ENCODE results near the gene BEND6.

Gene BEND6

GRCh38 chr6:56956491-56956890 lies 1.6 kb downstream of the BEND6 start:
- H3K27me3 ChIP-seq (ENCODE audit: control insufficient read depth, low read length): peaks cover 60% of the 10 kb centered on the region
- no peaks in the 10 kb centered on the region for H3K9me3 ChIP-seq (ENCODE audit: control insufficient read depth, insufficient read depth, low read length)
- no peak overlapping the region for H3K4me3 ChIP-seq (ENCODE audit: low read length)
- no peaks in the 10 kb centered on the region for H3K79me2 ChIP-seq (ENCODE audit: control insufficient read depth, low read length)
- no peaks in the 10 kb centered on the region for H3K9me2 ChIP-seq (replicated peaks; ENCODE audit: control insufficient read depth, low read length)
- peaks cover 13% of the 10 kb centered on the region for H3K4me1 ChIP-seq (ENCODE audit: control insufficient read depth, low read length)
- H3F3A ChIP-seq (ENCODE audit: control insufficient read depth, insufficient read depth): no peaks in the 10 kb centered on the region
- H3K27ac ChIP-seq (ENCODE audit: low read depth, low read length): no peak overlapping the region
- no peak for TF ChIP-seq CTCF (IDR thresholded peaks at IDR 0.05; ENCODE audit: low read depth, low read length, poor library complexity, severe bottlenecking)
- H3K36me3 ChIP-seq (ENCODE audit: control insufficient read depth, low read length): no peaks in the 10 kb centered on the region
- no peaks in the 10 kb centered on the region for H4K20me1 ChIP-seq (ENCODE audit: control insufficient read depth, insufficient read depth, low read depth, low read length)
- no peak overlapping the region for H3K4me2 ChIP-seq (ENCODE audit: low read length)

GRCh38 chr6:56957856-56958255 lies 2.9 kb downstream of the BEND6 start:
- Histone ChIP-seq H3K27me3 (ENCODE audit: control insufficient read depth, low read length) (peaks cover 53% of the 10 kb centered on the region), H3F3A (ENCODE audit: control insufficient read depth, insufficient read depth) (no peaks in the 10 kb centered on the region), H3K9me2 (replicated peaks; ENCODE audit: control insufficient read depth, low read length) (no peaks in the 10 kb centered on the region), H3K9me3 (ENCODE audit: control insufficient read depth, insufficient read depth, low read length) (no peaks in the 10 kb centered on the region), H3K4me1 (ENCODE audit: control insufficient read depth, low read length) (peaks cover 13% of the 10 kb centered on the region), H4K20me1 (ENCODE audit: control insufficient read depth, insufficient read depth, low read depth, low read length) (no peaks in the 10 kb centered on the region), H3K79me2 (ENCODE audit: control insufficient read depth, low read length) (no peaks in the 10 kb centered on the region), H3K4me2 (ENCODE audit: low read length) (no peak overlapping the region), H3K4me3 (ENCODE audit: low read length) (no peak overlapping the region), H3K36me3 (ENCODE audit: control insufficient read depth, low read length) (no peaks in the 10 kb centered on the region), H3K27ac (ENCODE audit: low read depth, low read length) (no peak overlapping the region)
- no peak for TF ChIP-seq CTCF (IDR thresholded peaks at IDR 0.05; ENCODE audit: low read depth, low read length, poor library complexity, severe bottlenecking)
- no peak for TF ChIP-seq EZH2phosphoT487 (IDR thresholded peaks at IDR 0.05; ENCODE audit: borderline replicate concordance, low read length)

GRCh38 chr6:56958481-56958880 lies 3.6 kb downstream of the BEND6 start:
- H3K4me3 ChIP-seq (ENCODE audit: low read length): no peak overlapping the region
- no peaks in the 10 kb centered on the region for H3K9me3 ChIP-seq (ENCODE audit: control insufficient read depth, insufficient read depth, low read length)
- no peaks in the 10 kb centered on the region for H3F3A ChIP-seq (ENCODE audit: control insufficient read depth, insufficient read depth)
- no peak overlapping the region for H3K4me2 ChIP-seq (ENCODE audit: low read length)
- H3K9me2 ChIP-seq (replicated peaks; ENCODE audit: control insufficient read depth, low read length): no peaks in the 10 kb centered on the region
- TF ChIP-seq CTCF (IDR thresholded peaks at IDR 0.05; ENCODE audit: low read depth, low read length, poor library complexity, severe bottlenecking): no peak
- TF ChIP-seq EZH2phosphoT487 (IDR thresholded peaks at IDR 0.05; ENCODE audit: borderline replicate concordance, low read length): no peak
- peaks cover 47% of the 10 kb centered on the region for H3K27me3 ChIP-seq (ENCODE audit: control insufficient read depth, low read length)
- H3K79me2 ChIP-seq (ENCODE audit: control insufficient read depth, low read length): no peaks in the 10 kb centered on the region
- H4K20me1 ChIP-seq (ENCODE audit: control insufficient read depth, insufficient read depth, low read depth, low read length): no peaks in the 10 kb centered on the region
- H3K36me3 ChIP-seq (ENCODE audit: control insufficient read depth, low read length): no peaks in the 10 kb centered on the region
- H3K4me1 ChIP-seq (ENCODE audit: control insufficient read depth, low read length): peaks cover 13% of the 10 kb centered on the region
- H3K27ac ChIP-seq (ENCODE audit: low read depth, low read length): no peak overlapping the region

GRCh38 chr6:56959094-56959493 lies 4.2 kb downstream of the BEND6 start:
- no peaks in the 10 kb centered on the region for H3K79me2 ChIP-seq (ENCODE audit: control insufficient read depth, low read length)

More at GRCh38 chr6:56959094-56959493, 4.2 kb downstream of the BEND6 start:
- Histone ChIP-seq H3K9me3 (ENCODE audit: control insufficient read depth, insufficient read depth, low read length) (no peaks in the 10 kb centered on the region), H3K4me2 (ENCODE audit: low read length) (no peak overlapping the region), H3K27me3 (ENCODE audit: control insufficient read depth, low read length) (peaks cover 41% of the 10 kb centered on the region), H4K20me1 (ENCODE audit: control insufficient read depth, insufficient read depth, low read depth, low read length) (no peaks in the 10 kb centered on the region), H3K27ac (ENCODE audit: low read depth, low read length) (no peak overlapping the region), H3K9me2 (replicated peaks; ENCODE audit: control insufficient read depth, low read length) (no peaks in the 10 kb centered on the region), H3K36me3 (ENCODE audit: control insufficient read depth, low read length) (no peaks in the 10 kb centered on the region), H3K4me3 (ENCODE audit: low read length) (no peak overlapping the region), H3F3A (ENCODE audit: control insufficient read depth, insufficient read depth) (no peaks in the 10 kb centered on the region), H3K4me1 (ENCODE audit: control insufficient read depth, low read length) (peaks cover 11% of the 10 kb centered on the region)
- TF ChIP-seq EZH2phosphoT487 (IDR thresholded peaks at IDR 0.05; ENCODE audit: borderline replicate concordance, low read length) (no peak), CTCF (IDR thresholded peaks at IDR 0.05; ENCODE audit: low read depth, low read length, poor library complexity, severe bottlenecking) (no peak)

Data from DOHH2 (cell line).